Astrocyte of the cerebellum (primary cell): Measurements from ENCODE around the gene MXD1.

Experiments used
- DNase-seq: peaks from one replicate; pipeline ENCODE4 v3.0.0-alpha.2; 2011; ENCODE audit warnings: low read depth
- H3K4me3 ChIP-seq: 2 replicates; pipeline ENCODE4 v1.5.1; 2011; ENCODE audit warnings: mild to moderate bottlenecking, low read depth, low read length, moderate library complexity
- CTCF ChIP-seq: IDR thresholded peaks from 2 replicates; pipeline ENCODE4 v1.5.1; 2012; ENCODE audit warnings: low read length, low read depth, moderate library complexity, mild to moderate bottlenecking; ENCODE audit errors: missing control alignments
- in situ Hi-C: cut with HindIII; loops from 2 replicates; pipeline ENCODE4 v1.10.0; 2017; ENCODE audit warnings: low sequenced_read_pairs

MXD1 gene

GRCh38 chr2:69940691-69941090 is 25.8 kb downstream of the MXD1 start:
- no peak for TF ChIP-seq CTCF

GRCh38 chr2:69943000-69943842 is 28.3 kb downstream of the MXD1 start:
- TF ChIP-seq CTCF = no peak
- in situ Hi-C loops = no loop called here
- no peak overlapping the region for H3K4me3 ChIP-seq
- DNase-seq = peak; percentile 42

More at GRCh38 chr2:69940691-69941090, 25.8 kb downstream of the MXD1 start:
- DNase-seq = no peak
- in situ Hi-C loops = no loop called here
- H3K4me3 ChIP-seq = no peak overlapping the region

- no peak for DNase-seq
- in situ Hi-C loops = no loop called here
- H3K4me3 ChIP-seq = no peak overlapping the region
- no peak for TF ChIP-seq CTCF
These were observed 29.1 kb downstream of the MXD1 start for GRCh38 chr2:69943843-69944525.

- in situ Hi-C loops = loop anchor here (5.0 kb wide), 1 partner anchor 63 kb away; no protein-coding TSS in a partner anchor
- no peak overlapping the region for H3K4me3 ChIP-seq
- DNase-seq = no peak
- TF ChIP-seq CTCF = no peak
These were observed 29.8 kb downstream of the MXD1 start for GRCh38 chr2:69944756-69945155.

- in situ Hi-C loops = loop anchor here (5.0 kb wide), 1 partner anchor 62 kb away; no protein-coding TSS in a partner anchor
- H3K4me3 ChIP-seq = no peak overlapping the region
- TF ChIP-seq CTCF = no peak
- no peak for DNase-seq
These were observed 30.5 kb downstream of the MXD1 start for GRCh38 chr2:69945441-69945840.

GRCh38 chr2:69945941-69946340 is 31.0 kb downstream of the MXD1 start:
- H3K4me3 ChIP-seq = no peak overlapping the region
- no peak for TF ChIP-seq CTCF
- DNase-seq = no peak
- in situ Hi-C loops = loop anchor here (5.0 kb wide), 1 partner anchor 61 kb away; no protein-coding TSS in a partner anchor
